GM23248 (cell line): ENCODE results near the gene ISOC1. TPM values are rescaled to one million over a fixed set of nuclear protein-coding genes. Genes with fewer than 3 reads are reported as not detected.

ENCODE experiments used
- DNase-seq: peaks from one replicate; pipeline ENCODE4 v3.0.0-alpha.2; 2015
- H2AFZ ChIP-seq: fragments of 200-600 bp; sonication (generic); 2 replicates; pipeline ENCODE4 v1.6.1; 2016; ENCODE audit warnings: antibody characterized with exemption
- H3F3A ChIP-seq: fragments of 200-600 bp; sonication (generic); 2 replicates; pipeline ENCODE4 v1.6.1; 2016; ENCODE audit warnings: mild to moderate bottlenecking, antibody characterized with exemption, mixed run types; ENCODE audit not compliant: insufficient read depth
- H3K27ac ChIP-seq: fragments of 200-600 bp; sonication (generic); 2 replicates; pipeline ENCODE4 v1.5.1; 2016; ENCODE audit warnings: mild to moderate bottlenecking
- H3K27me3 ChIP-seq: fragments of 200-600 bp; sonication (generic); replicated peaks from 2 replicates; pipeline ENCODE4 v1.6.1; 2016; ENCODE audit warnings: mild to moderate bottlenecking; ENCODE audit not compliant: insufficient read depth
- H3K36me3 ChIP-seq: fragments of 200-600 bp; sonication (generic); 2 replicates; pipeline ENCODE4 v1.6.1; 2016; ENCODE audit warnings: low read depth, mild to moderate bottlenecking
- H3K4me1 ChIP-seq: fragments of 200-600 bp; sonication (generic); 2 replicates; pipeline ENCODE4 v1.6.1; 2016; ENCODE audit warnings: mild to moderate bottlenecking; ENCODE audit not compliant: insufficient read depth
- H3K4me2 ChIP-seq: fragments of 200-600 bp; sonication (generic); one replicate; pipeline ENCODE4 v1.6.1; 2016; ENCODE audit warnings: mild to moderate bottlenecking; ENCODE audit not compliant: unreplicated experiment
- H3K4me3 ChIP-seq: fragments of 200-600 bp; sonication (generic); 2 replicates; pipeline ENCODE4 v1.5.1; 2016; ENCODE audit warnings: mild to moderate bottlenecking
- H3K79me2 ChIP-seq: fragments of 200-600 bp; sonication (generic); 2 replicates; pipeline ENCODE4 v1.6.1; 2016; ENCODE audit warnings: mild to moderate bottlenecking; ENCODE audit not compliant: insufficient read depth
- H3K9ac ChIP-seq: fragments of 200-600 bp; sonication (generic); 2 replicates; pipeline ENCODE4 v1.6.1; 2016; ENCODE audit warnings: mild to moderate bottlenecking
- H3K9me2 ChIP-seq: fragments of 200-600 bp; sonication (generic); 2 replicates; pipeline ENCODE4 v1.6.1; 2016; ENCODE audit warnings: mixed run types, mild to moderate bottlenecking, moderate library complexity; ENCODE audit not compliant: insufficient read depth
- H3K9me3 ChIP-seq: fragments of 200-600 bp; sonication (generic); one replicate; pipeline ENCODE4 v1.6.1; 2017; ENCODE audit warnings: low read depth
- H4K20me1 ChIP-seq: fragments of 200-600 bp; sonication (generic); 2 replicates; pipeline ENCODE4 v1.6.0; 2016; ENCODE audit not compliant: insufficient read depth
- EZH2 ChIP-seq: fragments of 200-600 bp; sonication (generic); IDR thresholded peaks from 2 replicates; pipeline ENCODE4 v1.6.1; 2018; ENCODE audit warnings: antibody characterized with exemption, mild to moderate bottlenecking; ENCODE audit not compliant: insufficient read depth, poor library complexity, severe bottlenecking
- EZH2phosphoT487 ChIP-seq: fragments of 200-600 bp; sonication (generic); IDR thresholded peaks from 2 replicates; pipeline ENCODE4 v1.6.1; 2018; ENCODE audit warnings: antibody characterized with exemption, moderate library complexity, mild to moderate bottlenecking, low read depth; ENCODE audit not compliant: insufficient read depth
- WGBS, 2 experiments: methylation state at CpG; one replicate each; pipeline ENCODE4 v1.1.6; 2015 to 2017; ENCODE audit warnings: low lambda C conversion rate in 2 of 2, low coverage in 1 of 2; ENCODE audit errors: missing lambda C conversion rate in 2 of 2; 5-methylcytosine and 5-hydroxymethylcytosine counted together
- in situ Hi-C: fragments of 300-500 bp; cut with MboI; formaldehyde crosslinking; loops from 2 replicates; pipeline ENCODE4 v1.15.0; 2020
- polyA plus RNA-seq: library from polyadenylated mRNA; unstranded; fragments of >200 nt; fragmentation: Nextera tagmentation; extraction: Ambion mirVana; gene quantifications from 2 replicates; pipeline ENCODE4 v1.2.1, GENCODE V29; 2016
- total RNA-seq: library from RNA; depleted of rRNA; stranded (reverse); fragments of >200 nt; shearing (Covaris generic); gene quantifications from 2 replicates; pipeline ENCODE4 v1.2.3, GENCODE V29; 2014

The ISOC1 gene
- total and polyA plus RNA-seq, 2 experiments from 2014 or later: 6.2 to 11.5 TPM

DNA sequence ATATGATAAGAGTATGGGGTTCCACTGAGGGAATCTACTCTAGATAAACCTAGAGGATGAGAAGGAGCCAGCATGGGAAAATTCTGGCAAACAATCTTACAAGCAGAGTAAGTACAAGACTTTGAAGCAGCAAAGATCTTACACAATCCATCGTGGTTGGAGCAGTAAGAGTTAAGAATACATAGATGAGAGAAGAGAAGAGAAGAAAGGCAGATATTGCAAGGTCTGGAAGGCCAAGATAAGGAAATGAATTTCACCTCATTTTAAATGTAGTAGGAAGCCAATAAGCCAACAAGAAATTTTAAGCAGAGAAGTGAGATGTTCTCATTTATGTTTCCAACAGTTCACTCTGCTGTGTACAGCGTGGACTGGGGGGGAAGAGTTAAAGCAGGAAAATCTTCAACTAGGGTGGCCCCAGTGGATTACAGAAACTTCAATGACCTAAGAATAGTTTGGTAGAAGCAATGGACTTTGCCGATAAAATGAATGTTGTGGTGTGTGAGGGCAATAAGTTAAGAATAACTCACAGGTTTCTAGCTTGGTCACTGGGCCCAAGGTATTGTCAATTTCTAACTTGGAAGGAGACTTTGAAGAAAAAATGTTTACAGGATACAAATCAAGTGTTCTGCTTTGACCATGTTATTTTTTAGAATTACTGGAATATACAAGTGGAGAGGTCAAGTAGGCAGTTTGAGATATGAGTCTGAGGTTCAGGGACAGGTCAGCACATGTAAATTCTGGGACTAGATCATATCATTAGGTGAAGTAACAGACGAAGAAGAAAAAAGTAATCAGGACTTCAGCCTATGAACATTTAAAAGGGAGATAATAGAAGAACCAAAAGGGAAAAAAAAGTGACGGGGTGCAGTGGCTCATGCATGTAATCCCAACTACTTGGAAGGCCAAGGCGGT is 12.1 kb upstream of the ISOC1 start:
- TF ChIP-seq EZH2 (no peak), EZH2phosphoT487 (no peak)
- H4K20me1 ChIP-seq: no peaks in the 10 kb centered on the region
- no peak for DNase-seq
- H3K9me3 ChIP-seq: no peaks in the 10 kb centered on the region
- no peak overlapping the region for H3K4me2 ChIP-seq
- no peaks in the 10 kb centered on the region for H3K9me2 ChIP-seq
- no peaks in the 10 kb centered on the region for H3K36me3 ChIP-seq
- H3K9ac ChIP-seq: no peak overlapping the region
- H2AFZ ChIP-seq: no peak overlapping the region
- no peaks in the 10 kb centered on the region for H3F3A ChIP-seq
- no peaks in the 10 kb centered on the region for H3K79me2 ChIP-seq
- no peak overlapping the region for H3K4me3 ChIP-seq
- WGBS, 2 experiments: 40 to 49% methylated on average over 6 of the region's 6 CpGs
- no peaks in the 10 kb centered on the region for H3K27me3 ChIP-seq
- no peaks in the 10 kb centered on the region for H3K4me1 ChIP-seq
- no peak overlapping the region for H3K27ac ChIP-seq
- in situ Hi-C loops: no loop called here

DNA sequence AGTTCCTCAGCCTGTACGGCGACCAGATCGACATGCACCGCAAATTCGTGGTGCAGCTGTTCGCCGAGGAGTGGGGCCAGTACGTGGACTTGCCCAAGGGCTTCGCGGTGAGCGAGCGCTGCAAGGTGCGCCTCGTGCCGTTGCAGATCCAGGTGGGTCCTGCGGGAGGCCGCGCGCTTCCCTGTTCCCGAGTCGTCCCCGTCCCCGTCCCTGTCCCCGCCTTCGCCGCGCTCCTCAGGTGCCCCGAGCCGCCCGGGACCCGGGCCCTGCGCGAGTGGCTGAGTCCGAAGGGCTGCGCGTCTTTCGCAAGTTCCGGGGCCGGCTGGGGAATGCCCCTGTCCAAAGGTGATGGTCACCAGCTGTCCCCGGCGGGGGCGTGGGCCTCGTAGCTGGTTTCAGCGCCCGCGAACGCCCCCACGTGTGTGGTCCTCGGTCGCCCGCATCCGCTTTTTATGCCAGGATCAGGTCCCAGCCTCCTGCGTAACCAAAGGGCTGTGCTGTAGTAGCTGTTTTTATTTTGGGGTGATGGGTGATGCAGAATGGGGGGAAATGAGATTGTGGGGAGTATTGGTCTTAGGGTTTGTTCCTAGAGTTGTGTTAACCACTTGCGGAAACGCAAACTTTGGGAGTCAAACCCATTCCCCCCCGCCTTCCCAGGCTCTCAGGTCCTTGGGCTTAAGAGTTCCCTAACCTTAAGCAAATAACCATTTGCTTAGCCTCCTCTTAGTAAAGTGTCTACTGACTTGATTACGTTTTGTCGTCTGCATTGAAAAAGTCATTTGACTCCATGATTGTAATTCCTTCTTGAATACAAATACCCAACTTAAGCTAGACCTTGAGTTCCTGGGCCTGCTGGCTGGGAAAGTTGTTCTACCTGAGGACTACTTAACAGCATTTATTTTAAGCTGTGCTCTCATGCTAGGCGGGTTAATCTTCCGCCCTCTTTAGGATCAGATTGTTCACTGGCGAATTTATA is 663 bp downstream of the ISOC1 start:
- H3K27me3 ChIP-seq: no peaks in the 10 kb centered on the region
- H3K4me3 ChIP-seq: peak overlapping the region; percentile 76
- TF ChIP-seq EZH2 (no peak), EZH2phosphoT487 (no peak)
- peak overlapping the region; percentile 80 for H3K4me2 ChIP-seq
- WGBS, 2 experiments: 10 to 15% methylated on average over 29 to 49 of the region's 61 CpGs
- no peaks in the 10 kb centered on the region for H3K36me3 ChIP-seq
- H3K9ac ChIP-seq: peak overlapping the region; percentile 57
- no peak overlapping the region for H3K27ac ChIP-seq
- in situ Hi-C loops: no loop called here
- no peaks in the 10 kb centered on the region for H4K20me1 ChIP-seq
- no peaks in the 10 kb centered on the region for H3K79me2 ChIP-seq
- H3F3A ChIP-seq: peaks cover 6% of the 10 kb centered on the region; the same call in 1 of the 2 replicates
- no peaks in the 10 kb centered on the region for H3K9me3 ChIP-seq
- H3K4me1 ChIP-seq: no peaks in the 10 kb centered on the region
- H2AFZ ChIP-seq: peak overlapping the region; percentile 88
- DNase-seq: peak; percentile 50
- no peaks in the 10 kb centered on the region for H3K9me2 ChIP-seq

DNA sequence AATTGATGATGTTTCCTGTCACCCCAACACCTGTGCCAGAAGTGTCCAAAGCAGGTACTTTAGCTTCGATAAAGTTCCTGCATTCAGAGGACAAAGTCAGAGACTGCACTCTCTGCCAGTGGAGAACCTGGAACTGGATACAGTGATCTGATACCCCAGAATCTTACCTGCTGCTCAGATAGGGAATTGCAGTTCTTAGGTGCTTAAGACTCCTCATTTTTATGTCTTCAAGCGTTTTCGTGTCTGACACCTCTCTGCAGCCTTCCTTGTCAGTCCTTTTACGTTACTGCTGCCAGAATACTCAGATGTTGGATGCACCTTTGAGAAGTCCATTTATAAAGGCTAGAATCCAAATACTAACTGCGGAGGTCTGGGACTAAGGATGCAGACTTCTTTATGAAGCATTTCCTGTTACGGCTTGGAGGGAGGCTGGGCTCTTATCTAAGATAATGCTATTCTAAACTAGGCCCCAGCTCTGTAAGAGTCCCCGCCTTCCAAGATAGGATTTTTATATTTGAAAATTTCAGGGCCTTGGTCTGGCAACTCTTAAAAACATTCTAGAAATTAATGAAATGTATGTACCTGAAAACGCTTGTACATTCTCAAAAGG is 1.9 kb downstream of the ISOC1 start:
- Histone ChIP-seq H2AFZ (no peak overlapping the region), H3K9me2 (no peaks in the 10 kb centered on the region), H3K27me3 (no peaks in the 10 kb centered on the region), H3K9ac (no peak overlapping the region), H3F3A (peaks cover 6% of the 10 kb centered on the region; the same call in 1 of the 2 replicates), H3K4me1 (no peaks in the 10 kb centered on the region), H3K4me3 (no peak overlapping the region), H3K27ac (no peak overlapping the region), H3K79me2 (no peaks in the 10 kb centered on the region), H4K20me1 (no peaks in the 10 kb centered on the region), H3K9me3 (no peaks in the 10 kb centered on the region), H3K36me3 (no peaks in the 10 kb centered on the region), H3K4me2 (no peak overlapping the region)
- TF ChIP-seq EZH2phosphoT487 (no peak), EZH2 (no peak)
- DNase-seq: no peak
- WGBS, 2 experiments: 96 to 97% methylated on average over 8 of the region's 8 CpGs
- in situ Hi-C loops: no loop called here
